ENCODE measurements around the gene AMN1.

GRCh38 chr12:31728917-31729640, at the start of gene AMN1:
- no peak for TF ChIP-seq BACH2 (CRISPR knock-in tag; IDR thresholded peaks at IDR 0.05; ENCODE audit: borderline replicate concordance)
- no peak for TF ChIP-seq CSDC2 (CRISPR knock-in tag; IDR thresholded peaks at IDR 0.05)
- TF ChIP-seq TCF4 (CRISPR knock-in tag; IDR thresholded peaks at IDR 0.05; ENCODE audit: borderline replicate concordance) = no peak
- no peak for TF ChIP-seq PATZ1 (CRISPR knock-in tag; IDR thresholded peaks at IDR 0.05; ENCODE audit: borderline replicate concordance)
- no peak for TF ChIP-seq SNAI2 (CRISPR knock-in tag; IDR thresholded peaks at IDR 0.05)
- no peak for TF ChIP-seq CSRNP3 (CRISPR knock-in tag; IDR thresholded peaks at IDR 0.05)
- no peak for TF ChIP-seq CREB5 (CRISPR knock-in tag; IDR thresholded peaks at IDR 0.05; ENCODE audit: low read depth)
- peak; percentile 46; the same call in 1 of the 2 replicates for TF ChIP-seq ZFP3 (CRISPR knock-in tag; IDR thresholded peaks at IDR 0.05)
- no peak for TF ChIP-seq RARB (CRISPR knock-in tag; IDR thresholded peaks at IDR 0.05)
- TF ChIP-seq ZNF70 (CRISPR knock-in tag; IDR thresholded peaks at IDR 0.05) = no peak
- no peak for TF ChIP-seq ESRRG (CRISPR knock-in tag; IDR thresholded peaks at IDR 0.05)
- TF ChIP-seq ISL1 (CRISPR knock-in tag; IDR thresholded peaks at IDR 0.05) = no peak
- no peak for TF ChIP-seq GLIS3 (CRISPR knock-in tag; IDR thresholded peaks at IDR 0.05)
- TF ChIP-seq POU6F1 (CRISPR knock-in tag; IDR thresholded peaks at IDR 0.05; ENCODE audit: borderline replicate concordance, low read depth) = no peak
